ENCODE results near the gene ZDHHC11.
A peak's percentile ranks its signal among the peaks of the same experiment; 100 is the strongest.

Gene ZDHHC11, protein sequence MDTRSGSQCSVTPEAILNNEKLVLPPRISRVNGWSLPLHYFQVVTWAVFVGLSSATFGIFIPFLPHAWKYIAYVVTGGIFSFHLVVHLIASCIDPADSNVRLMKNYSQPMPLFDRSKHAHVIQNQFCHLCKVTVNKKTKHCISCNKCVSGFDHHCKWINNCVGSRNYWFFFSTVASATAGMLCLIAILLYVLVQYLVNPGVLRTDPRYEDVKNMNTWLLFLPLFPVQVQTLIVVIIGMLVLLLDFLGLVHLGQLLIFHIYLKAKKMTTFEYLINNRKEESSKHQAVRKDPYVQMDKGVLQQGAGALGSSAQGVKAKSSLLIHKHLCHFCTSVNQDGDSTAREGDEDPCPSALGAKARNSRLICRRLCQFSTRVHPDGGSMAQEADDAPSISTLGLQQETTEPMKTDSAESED

GRCh38 chr5:850511-851006 lies at the start of gene ZDHHC11:
Gene ZDHHC11 (minus strand): TSS chr5:850986. CDS start chr5:850602, 384 bp downstream.
- DNase-seq (ENCODE audit: low spot score) = peak; percentile 65

GRCh38 chr5:893711-894110 lies 42.9 kb upstream of the ZDHHC11 start:
- no peak for DNase-seq (ENCODE audit: low spot score)

GRCh38 chr5:893137-893506 lies 42.3 kb upstream of the ZDHHC11 start:
- DNase-seq (ENCODE audit: low spot score) = no peak

GRCh38 chr5:892394-893136 lies 41.8 kb upstream of the ZDHHC11 start, which contains the start of the genes BRD9 and TRIP13:
Gene BRD9 (minus strand): TSS chr5:892801. CDS start chr5:892657, 144 bp downstream.
Gene TRIP13 (plus strand): TSS chr5:892884. CDS start chr5:892999, 115 bp downstream.
- DNase-seq (ENCODE audit: low spot score) = peak; percentile 76

DNA sequence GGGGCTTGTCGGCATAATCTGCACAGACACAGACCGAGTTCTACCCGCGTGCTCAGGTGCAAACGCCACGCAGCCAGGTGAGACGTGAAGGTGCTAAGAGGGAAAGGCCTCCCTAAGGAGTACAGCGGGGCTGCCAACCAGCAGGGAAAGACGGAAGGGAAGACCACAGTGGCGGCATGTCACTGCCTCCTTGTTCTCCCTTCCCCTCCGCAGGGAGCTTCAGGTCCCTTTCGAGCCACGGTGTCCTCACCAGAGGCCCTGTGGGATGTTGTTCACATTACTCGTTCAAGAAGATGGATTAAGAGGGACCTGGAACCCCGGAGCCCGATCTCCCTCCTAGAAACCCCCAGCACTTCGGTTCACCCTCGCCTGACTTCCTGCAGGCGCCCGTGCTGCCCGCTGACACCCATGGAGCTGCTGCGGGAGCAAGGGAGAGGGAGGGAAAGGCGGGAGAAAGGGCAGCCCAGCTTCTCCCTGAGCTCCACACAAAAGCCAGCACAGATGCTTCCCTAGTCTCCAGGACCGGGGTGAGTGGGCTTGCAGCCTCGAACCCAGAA lies 41.1 kb upstream of the ZDHHC11 start:
- no peak for DNase-seq (ENCODE audit: low spot score)

GRCh38 chr5:891117-891836 lies 40.5 kb upstream of the ZDHHC11 start:
- DNase-seq (ENCODE audit: low spot score) = no peak

DNA sequence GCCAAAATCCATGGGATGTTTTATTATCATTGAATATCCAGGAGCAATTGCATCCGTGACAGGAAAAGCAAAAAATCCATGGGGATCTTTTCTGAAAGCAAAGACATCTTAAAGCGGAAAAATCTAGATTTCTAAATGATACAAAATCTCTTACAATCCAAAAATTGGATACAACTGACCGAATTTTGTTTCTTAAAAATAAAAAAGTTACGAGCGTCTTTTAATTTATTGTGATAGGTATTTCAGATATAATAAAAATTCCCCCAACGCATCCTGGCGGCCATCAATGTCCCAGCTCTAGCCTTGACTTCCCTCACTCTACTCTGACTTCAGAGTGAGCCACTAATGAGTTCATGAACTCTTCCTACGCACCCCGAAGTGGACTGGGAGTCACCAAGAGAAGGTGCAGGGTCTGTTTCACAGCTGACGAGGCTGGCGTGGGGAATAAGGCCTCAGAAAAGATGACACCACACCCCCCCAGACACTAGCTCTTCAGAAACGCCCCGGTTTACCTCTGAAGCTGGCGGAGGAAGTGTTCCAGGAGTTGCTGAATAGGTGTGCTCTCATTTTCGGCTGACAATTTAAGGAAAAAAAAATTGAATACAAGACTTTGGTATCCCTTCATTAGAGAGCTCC lies 38.4 kb upstream of the ZDHHC11 start:
- no peak for DNase-seq (ENCODE audit: low spot score)

GRCh38 chr5:888638-889035 lies 37.9 kb upstream of the ZDHHC11 start:
- DNase-seq (ENCODE audit: low spot score) = no peak

DNA sequence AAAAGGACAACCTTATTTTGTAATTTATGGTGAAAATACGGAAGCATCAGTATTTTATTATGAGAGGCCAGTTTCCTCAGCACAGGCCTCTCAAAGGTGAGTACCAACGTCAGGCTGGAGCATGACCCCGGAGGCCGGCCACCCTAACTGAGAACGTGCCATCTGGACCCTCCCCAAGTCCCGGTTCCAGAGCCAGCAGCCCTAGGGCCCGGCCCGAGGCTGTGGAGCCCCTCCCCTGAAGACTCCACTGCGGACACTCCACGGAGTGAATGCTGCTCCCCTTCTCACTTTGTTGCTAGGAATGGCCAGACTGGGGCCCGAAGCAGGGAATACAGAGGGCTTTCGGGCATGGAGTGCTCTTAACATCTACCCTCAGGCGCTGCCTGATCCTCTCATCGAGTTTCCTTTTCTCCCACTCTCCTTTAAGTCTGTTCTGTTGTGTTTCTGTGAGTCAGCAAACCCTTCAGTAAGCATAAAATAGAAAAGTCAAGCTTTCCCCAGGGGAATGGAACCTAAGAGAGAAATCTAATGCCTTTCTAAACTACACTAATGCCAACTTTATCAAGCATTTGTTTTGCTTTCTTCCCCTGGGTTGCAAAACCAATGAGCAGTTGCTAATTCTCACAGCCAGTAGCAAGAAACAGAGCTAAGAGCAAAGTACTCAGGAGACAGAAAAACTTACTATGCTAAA lies 37.3 kb upstream of the ZDHHC11 start:
- no peak for DNase-seq (ENCODE audit: low spot score)

- DNase-seq (ENCODE audit: low spot score) = no peak
Observed at GRCh38 chr5:886716-887325, 36.0 kb upstream of the ZDHHC11 start.

GRCh38 chr5:886036-886435 lies 35.2 kb upstream of the ZDHHC11 start:
- no peak for DNase-seq (ENCODE audit: low spot score)

DNA sequence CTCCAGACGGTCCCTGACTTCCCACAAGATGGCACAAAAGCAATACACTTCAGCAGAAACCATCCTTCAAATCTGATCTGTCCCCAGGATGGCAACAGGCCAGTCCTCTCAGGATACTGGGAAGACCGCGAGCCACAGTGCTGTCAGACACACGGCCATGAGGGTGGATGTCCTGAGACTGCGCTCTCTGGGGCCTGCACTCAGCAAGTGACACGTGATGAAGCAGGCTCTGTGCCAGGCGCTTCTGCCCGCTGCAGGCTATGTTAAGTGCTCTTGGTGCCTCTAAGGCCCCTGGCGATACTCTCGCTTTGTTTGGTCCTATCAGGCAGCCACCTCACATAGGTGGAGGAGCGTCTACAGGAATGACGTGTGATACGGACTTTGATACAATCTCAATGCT lies 34.7 kb upstream of the ZDHHC11 start:
- peak; percentile 54 for DNase-seq (ENCODE audit: low spot score)

DNA sequence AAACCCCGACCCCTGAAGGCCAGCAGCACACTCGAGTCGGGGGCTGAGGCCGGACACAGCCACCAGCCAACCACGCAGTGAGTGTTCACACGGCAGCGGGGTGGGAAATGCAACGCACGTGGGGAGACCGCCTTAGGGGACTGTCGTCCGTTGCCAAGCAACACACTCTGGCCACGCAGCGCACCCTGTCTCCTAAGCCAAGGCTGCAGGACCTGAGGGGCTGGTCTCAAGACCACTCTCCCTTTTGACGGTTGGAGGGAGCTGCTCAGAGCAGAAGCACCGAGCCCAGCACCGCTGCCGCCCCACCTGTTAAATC lies 34.3 kb upstream of the ZDHHC11 start:
- no peak for DNase-seq (ENCODE audit: low spot score)

DNA sequence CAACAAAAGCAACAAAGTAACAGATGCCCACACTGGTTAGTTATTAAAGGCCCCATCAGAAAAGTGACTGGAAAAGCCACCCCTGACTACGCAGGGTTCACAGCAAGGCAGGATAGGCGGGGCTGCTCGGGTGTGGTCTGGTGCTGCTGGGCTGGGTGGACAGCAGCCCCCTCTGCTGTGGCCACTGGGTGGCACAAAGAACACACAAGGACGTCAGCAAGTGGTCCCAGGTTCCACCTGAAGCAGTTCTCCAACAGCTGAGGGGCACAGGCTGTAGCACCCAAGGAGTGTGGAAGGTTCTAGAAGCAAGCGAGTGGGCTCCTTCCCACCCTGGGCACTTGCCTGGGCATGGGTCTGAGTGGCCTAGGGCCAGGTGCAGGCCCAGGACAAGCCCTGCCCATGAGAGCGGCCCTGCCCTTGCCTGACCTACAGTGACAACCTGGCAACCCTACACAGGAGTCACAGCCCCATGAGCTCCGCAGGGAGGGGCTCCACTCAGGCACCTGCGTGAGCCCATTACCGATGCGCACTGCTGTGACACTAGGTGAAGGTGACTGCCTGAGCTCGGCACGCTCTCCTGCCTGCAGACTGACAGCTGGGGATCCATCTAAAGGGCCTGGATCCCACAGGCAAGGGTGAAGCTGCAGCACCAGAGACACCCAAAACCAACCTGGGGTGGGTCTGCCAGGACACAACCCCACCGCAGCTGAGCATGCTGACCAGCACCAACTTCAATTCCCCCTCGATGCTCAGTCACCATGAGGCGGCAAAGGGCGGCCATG lies 33.8 kb upstream of the ZDHHC11 start:
- no peak for DNase-seq (ENCODE audit: low spot score)

DNA sequence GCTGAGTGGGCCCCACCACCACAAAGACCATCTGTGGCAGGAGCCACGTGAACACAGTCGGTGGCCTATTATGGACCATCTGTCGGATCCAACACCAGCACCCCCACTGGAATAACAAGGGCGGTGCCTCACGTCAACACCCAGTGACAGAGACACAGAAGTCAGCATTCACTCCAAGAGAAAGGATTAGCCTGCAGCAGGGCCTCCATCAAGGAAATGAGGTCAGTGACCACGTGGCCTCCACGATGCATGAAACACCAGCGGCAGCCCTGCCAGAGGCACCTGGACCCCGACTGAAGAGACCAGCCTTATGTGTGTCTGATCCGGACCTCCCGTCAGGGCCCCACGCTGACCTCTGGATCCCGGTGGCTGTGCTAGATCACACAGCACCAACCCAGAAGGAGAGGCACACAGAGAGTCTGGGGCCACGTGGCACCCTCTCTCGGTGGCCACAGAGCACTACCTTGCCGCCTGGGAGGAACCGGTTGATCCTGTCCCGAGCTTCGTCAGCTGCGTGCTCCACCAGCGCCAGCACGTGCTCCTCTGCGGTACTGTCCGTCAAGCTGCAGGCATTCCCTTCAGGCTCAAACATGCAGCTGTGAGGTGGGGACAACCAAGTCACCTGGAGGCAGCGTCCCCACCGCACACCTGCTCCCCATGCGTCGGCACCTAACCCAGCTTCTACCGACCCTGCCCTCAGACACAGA lies 32.8 kb upstream of the ZDHHC11 start:
- DNase-seq (ENCODE audit: low spot score) = peak; percentile 56

DNA sequence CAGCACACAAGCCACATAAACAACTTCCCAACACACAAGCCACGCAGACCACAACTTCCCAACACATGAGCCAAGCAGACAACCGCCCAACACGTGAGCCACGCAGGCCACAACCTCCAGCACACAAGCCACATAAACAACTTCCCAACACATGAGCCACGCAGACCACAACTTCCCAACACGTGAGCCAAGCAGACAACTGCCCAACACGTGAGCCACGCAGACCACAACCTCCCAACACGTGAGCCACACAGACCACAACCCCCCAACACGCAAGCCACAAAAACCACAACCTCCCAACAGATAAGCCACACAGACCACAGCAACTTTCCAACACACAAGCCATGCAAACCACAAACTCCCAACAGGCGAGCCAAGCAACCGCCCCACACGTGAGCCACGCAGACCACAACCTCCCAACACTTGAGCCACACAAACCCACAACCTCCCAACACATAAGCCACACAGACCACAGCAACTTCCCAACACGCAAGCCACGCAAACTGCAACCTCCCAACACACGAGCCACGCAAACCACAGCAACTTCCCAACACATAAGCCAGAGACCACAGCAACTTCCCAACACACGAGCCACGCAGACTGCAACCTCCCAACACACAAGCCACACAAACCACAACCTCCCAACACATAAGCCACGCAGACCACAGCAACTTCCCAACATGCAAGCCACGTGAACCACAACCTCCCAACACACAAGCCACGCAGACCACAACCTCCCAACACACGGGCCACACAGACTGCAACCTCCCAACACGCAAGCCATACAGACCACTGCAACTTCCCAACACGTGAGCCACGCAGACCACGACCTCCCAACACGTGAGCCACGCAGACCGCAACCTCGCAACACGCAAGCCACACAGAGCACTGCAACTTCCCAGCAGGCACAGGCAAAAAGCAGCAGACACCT lies 31.7 kb upstream of the ZDHHC11 start:
- DNase-seq (ENCODE audit: low spot score) = no peak

- DNase-seq (ENCODE audit: low spot score) = no peak
Observed at GRCh38 chr5:881551-881935, 30.8 kb upstream of the ZDHHC11 start.

Measured in Ammon's horn (tissue), 1 donor.